ENCODE data around the gene NOLC1.
A peak's percentile ranks its signal among the peaks of the same experiment; 100 is the strongest.

Gene NOLC1

GRCh38 chr10:102175415-102175814, 23.2 kb downstream of the NOLC1 start:
- TF ChIP-seq TAF1 (IDR thresholded peaks at IDR 0.05; ENCODE audit: low read depth), result no peak
- TF ChIP-seq FOXM1 (IDR thresholded peaks at IDR 0.05; ENCODE audit: borderline replicate concordance, low read depth), result no peak
- no peak for TF ChIP-seq RAD21 (IDR thresholded peaks at IDR 0.05; ENCODE audit: low read depth)
- TF ChIP-seq EGR1 (IDR thresholded peaks at IDR 0.05), result no peak
- TF ChIP-seq, protein P1, sequence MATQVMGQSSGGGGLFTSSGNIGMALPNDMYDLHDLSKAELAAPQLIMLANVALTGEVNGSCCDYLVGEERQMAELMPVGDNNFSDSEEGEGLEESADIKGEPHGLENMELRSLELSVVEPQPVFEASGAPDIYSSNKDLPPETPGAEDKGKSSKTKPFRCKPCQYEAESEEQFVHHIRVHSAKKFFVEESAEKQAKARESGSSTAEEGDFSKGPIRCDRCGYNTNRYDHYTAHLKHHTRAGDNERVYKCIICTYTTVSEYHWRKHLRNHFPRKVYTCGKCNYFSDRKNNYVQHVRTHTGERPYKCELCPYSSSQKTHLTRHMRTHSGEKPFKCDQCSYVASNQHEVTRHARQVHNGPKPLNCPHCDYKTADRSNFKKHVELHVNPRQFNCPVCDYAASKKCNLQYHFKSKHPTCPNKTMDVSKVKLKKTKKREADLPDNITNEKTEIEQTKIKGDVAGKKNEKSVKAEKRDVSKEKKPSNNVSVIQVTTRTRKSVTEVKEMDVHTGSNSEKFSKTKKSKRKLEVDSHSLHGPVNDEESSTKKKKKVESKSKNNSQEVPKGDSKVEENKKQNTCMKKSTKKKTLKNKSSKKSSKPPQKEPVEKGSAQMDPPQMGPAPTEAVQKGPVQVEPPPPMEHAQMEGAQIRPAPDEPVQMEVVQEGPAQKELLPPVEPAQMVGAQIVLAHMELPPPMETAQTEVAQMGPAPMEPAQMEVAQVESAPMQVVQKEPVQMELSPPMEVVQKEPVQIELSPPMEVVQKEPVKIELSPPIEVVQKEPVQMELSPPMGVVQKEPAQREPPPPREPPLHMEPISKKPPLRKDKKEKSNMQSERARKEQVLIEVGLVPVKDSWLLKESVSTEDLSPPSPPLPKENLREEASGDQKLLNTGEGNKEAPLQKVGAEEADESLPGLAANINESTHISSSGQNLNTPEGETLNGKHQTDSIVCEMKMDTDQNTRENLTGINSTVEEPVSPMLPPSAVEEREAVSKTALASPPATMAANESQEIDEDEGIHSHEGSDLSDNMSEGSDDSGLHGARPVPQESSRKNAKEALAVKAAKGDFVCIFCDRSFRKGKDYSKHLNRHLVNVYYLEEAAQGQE (IDR thresholded peaks at IDR 0.05; ENCODE audit: low read depth), result no peak

DNA sequence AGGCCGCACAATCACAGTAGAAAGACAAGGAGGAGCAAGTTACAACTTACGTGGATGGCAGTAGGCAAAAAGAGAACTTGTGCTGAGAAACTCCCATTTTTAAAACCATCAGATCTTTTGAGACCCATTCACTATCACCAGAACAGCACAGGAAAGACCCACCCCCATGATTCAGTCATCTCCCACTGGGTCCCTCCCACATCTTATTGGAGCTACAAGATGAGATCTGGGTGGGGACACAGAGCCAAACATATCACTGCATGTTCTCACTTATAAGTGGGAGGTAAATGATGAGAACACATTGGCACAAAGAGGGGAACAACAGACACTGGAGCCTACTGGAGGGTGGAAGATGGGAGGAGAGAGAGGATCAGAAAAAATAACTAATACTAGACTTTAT, 32.4 kb downstream of the NOLC1 start:
- TF ChIP-seq TEAD4 (IDR thresholded peaks at IDR 0.05) (no peak), FOXM1 (IDR thresholded peaks at IDR 0.05; ENCODE audit: borderline replicate concordance, low read depth) (no peak), YY1 (IDR thresholded peaks at IDR 0.05; ENCODE audit: low read depth) (no peak), TAF1 (IDR thresholded peaks at IDR 0.05; ENCODE audit: low read depth) (no peak), RAD21 (IDR thresholded peaks at IDR 0.05; ENCODE audit: low read depth) (no peak), USF1 (IDR thresholded peaks at IDR 0.05) (no peak), CREB1 (IDR thresholded peaks at IDR 0.05; ENCODE audit: low read depth) (no peak), CEBPB (IDR thresholded peaks at IDR 0.05) (no peak), ZBTB7A (IDR thresholded peaks at IDR 0.05; ENCODE audit: low read depth) (no peak)
- TF ChIP-seq, protein P2, sequence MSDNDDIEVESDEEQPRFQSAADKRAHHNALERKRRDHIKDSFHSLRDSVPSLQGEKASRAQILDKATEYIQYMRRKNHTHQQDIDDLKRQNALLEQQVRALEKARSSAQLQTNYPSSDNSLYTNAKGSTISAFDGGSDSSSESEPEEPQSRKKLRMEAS (IDR thresholded peaks at IDR 0.05), result no peak

DNA sequence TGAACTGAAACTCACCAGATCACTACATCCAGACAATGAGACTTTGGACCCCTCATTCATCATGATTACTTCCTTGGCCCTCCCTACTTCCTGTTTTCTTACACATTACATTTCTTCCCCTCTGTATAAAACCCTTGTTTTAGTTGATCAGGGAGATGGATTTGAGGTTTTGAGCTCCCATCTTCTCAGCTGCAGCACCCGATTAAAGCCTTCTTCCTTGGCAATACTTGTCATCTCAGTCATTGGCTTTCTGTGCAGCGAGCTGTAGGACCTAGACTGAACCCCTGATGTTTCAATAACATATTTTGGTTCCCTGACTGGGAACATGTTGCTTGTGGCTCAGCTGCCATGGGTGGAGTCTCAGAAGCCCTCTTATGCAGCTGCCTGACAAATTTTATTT, 33.1 kb downstream of the NOLC1 start:
- TF ChIP-seq RAD21 (IDR thresholded peaks at IDR 0.05; ENCODE audit: low read depth) (no peak), CEBPB (IDR thresholded peaks at IDR 0.05) (no peak), NFIC (IDR thresholded peaks at IDR 0.05) (no peak), YY1 (IDR thresholded peaks at IDR 0.05; ENCODE audit: low read depth) (no peak), CREB1 (IDR thresholded peaks at IDR 0.05; ENCODE audit: low read depth) (no peak), EGR1 (IDR thresholded peaks at IDR 0.05) (no peak), TAF1 (IDR thresholded peaks at IDR 0.05; ENCODE audit: low read depth) (no peak), USF1 (IDR thresholded peaks at IDR 0.05) (no peak), FOXM1 (IDR thresholded peaks at IDR 0.05; ENCODE audit: borderline replicate concordance, low read depth) (no peak), TCF12 (IDR thresholded peaks at IDR 0.05; ENCODE audit: low read depth) (no peak), ZBTB7A (IDR thresholded peaks at IDR 0.05; ENCODE audit: low read depth) (no peak), EP300 (IDR thresholded peaks at IDR 0.05; ENCODE audit: borderline replicate concordance) (no peak), TEAD4 (IDR thresholded peaks at IDR 0.05) (no peak)
- TF ChIP-seq, protein P1 (IDR thresholded peaks at IDR 0.05; ENCODE audit: low read depth), result no peak
- TF ChIP-seq, protein P2 (IDR thresholded peaks at IDR 0.05), result no peak

GRCh38 chr10:102185811-102186527, 33.8 kb downstream of the NOLC1 start:
- TF ChIP-seq CREB1 (IDR thresholded peaks at IDR 0.05; ENCODE audit: low read depth), result peak; percentile 58
- peak; percentile 28; the same call in 1 of the 2 replicates for TF ChIP-seq CEBPB (IDR thresholded peaks at IDR 0.05)
- no peak for TF ChIP-seq USF1 (IDR thresholded peaks at IDR 0.05)
- TF ChIP-seq TAF1 (IDR thresholded peaks at IDR 0.05; ENCODE audit: low read depth), result no peak

DNA sequence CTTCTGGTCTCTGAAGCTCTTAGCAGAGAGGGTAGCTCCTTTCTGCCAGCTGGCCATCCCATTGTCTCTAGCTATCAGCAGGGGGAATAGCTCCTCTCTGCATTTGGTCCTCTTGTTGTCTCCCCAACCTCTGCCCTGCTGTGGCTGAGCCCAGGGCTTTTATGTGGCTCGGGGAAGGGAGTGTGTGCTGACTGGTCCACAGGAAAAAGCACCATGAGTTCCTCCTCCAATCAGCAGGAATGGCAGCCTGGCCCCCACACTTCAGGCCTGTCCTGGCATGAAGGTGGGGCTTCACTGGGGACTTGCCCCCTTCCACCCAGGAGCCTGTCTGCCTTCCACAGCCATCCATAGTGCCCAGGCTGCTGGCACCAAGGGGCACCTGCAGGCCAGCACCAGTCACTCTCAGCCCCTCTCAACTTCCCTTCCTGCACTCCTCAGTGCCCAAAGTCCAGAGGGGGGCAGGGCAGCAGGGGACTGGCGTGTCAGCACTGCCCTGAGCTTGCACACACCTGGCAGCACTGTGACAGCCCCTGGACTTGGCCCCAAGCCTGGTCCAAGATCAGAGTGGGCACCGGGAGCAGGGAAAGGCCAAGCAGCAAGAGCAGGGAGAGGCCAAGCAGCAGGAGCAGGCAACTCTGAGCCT, 36.2 kb downstream of the NOLC1 start:
- TF ChIP-seq ZBTB7A (IDR thresholded peaks at IDR 0.05; ENCODE audit: low read depth), result no peak
- TF ChIP-seq, protein P1 (IDR thresholded peaks at IDR 0.05; ENCODE audit: low read depth), result no peak
- TF ChIP-seq NFIC (IDR thresholded peaks at IDR 0.05), result no peak

Data from Ishikawa (cell line).